GM18951 (cell line): ENCODE measurements around the gene EFCAB6.

ENCODE experiments used
- POLR2A ChIP-seq: IDR thresholded peaks from 4 replicates; pipeline ENCODE4 v1.6.1; 2011; ENCODE audit warnings: mild to moderate bottlenecking; ENCODE audit not compliant: insufficient read length, insufficient read depth; ENCODE audit errors: extremely low read depth
- in situ Hi-C: fragments of 300-500 bp; cut with MboI; formaldehyde crosslinking; loops from one replicate; pipeline ENCODE4 v1.12.0; 2022; ENCODE audit warnings: low sequenced_read_pairs, mixed read lengths, inconsistent platforms; ENCODE audit not compliant: unreplicated experiment

Gene EFCAB6

GRCh38 chr22:43812149-43812842 is at the start of gene EFCAB6:
EFCAB6 (minus strand) TSS chr22:43812305; CDS start chr22:43782318, 29,987 bp downstream.
- TF ChIP-seq POLR2A, result peak; percentile 88
- in situ Hi-C loops, result no loop called here

GRCh38 chr22:43861529-43861928 is 49.4 kb upstream of the EFCAB6 start:
- in situ Hi-C loops, result no loop called here
- no peak for TF ChIP-seq POLR2A

- in situ Hi-C loops, result no loop called here
- no peak for TF ChIP-seq POLR2A
Measured at GRCh38 chr22:43860831-43861230, 48.7 kb upstream of the EFCAB6 start.

- no peak for TF ChIP-seq POLR2A
- in situ Hi-C loops, result no loop called here
Measured at GRCh38 chr22:43860126-43860525, 48.0 kb upstream of the EFCAB6 start.

GRCh38 chr22:43859621-43860020 is 47.5 kb upstream of the EFCAB6 start:
- TF ChIP-seq POLR2A, result no peak
- in situ Hi-C loops, result no loop called here

GRCh38 chr22:43859176-43859575 is 47.1 kb upstream of the EFCAB6 start:
- in situ Hi-C loops, result no loop called here

GRCh38 chr22:43858156-43858895 is 46.2 kb upstream of the EFCAB6 start:
- in situ Hi-C loops, result no loop called here
- no peak for TF ChIP-seq POLR2A

More at GRCh38 chr22:43859176-43859575, 47.1 kb upstream of the EFCAB6 start:
- no peak for TF ChIP-seq POLR2A

- TF ChIP-seq POLR2A, result no peak
Measured at GRCh38 chr22:43857367-43857766, 45.3 kb upstream of the EFCAB6 start.

GRCh38 chr22:43855431-43855830 is 43.3 kb upstream of the EFCAB6 start:
- in situ Hi-C loops, result no loop called here
- TF ChIP-seq POLR2A, result no peak

More at GRCh38 chr22:43857367-43857766, 45.3 kb upstream of the EFCAB6 start:
- in situ Hi-C loops, result no loop called here

GRCh38 chr22:43854786-43855271 is 42.7 kb upstream of the EFCAB6 start:
- in situ Hi-C loops, result no loop called here
- no peak for TF ChIP-seq POLR2A

- TF ChIP-seq POLR2A, result no peak
- in situ Hi-C loops, result no loop called here
Measured at GRCh38 chr22:43854121-43854785, 42.1 kb upstream of the EFCAB6 start.

GRCh38 chr22:43853328-43853931 is 41.3 kb upstream of the EFCAB6 start:
- in situ Hi-C loops, result no loop called here
- no peak for TF ChIP-seq POLR2A
